Measurements from ENCODE around the gene ARHGAP11A. TPM values are rescaled to one million over a fixed set of nuclear protein-coding genes. Genes with fewer than 3 reads are reported as not detected.

Gene ARHGAP11A
- total and polyA plus RNA-seq, 2 of the 13 experiments (the other 11 are each of a cell fraction or from before 2014, with no cell fraction given): 5.1 to 46.3 TPM

GRCh38 chr15:32677238-32677750 lies 62.0 kb downstream of the ARHGAP11A start (continued):
- TF ChIP-seq PATZ1 (CRISPR knock-in tag; IDR thresholded peaks at IDR 0.05): peak; percentile 53
- TF ChIP-seq POLR2G (IDR thresholded peaks at IDR 0.05; ENCODE audit: low read depth, low read length): peak; percentile 54
- no peak for TF ChIP-seq FOXK2 (IDR thresholded peaks at IDR 0.05)
- TF ChIP-seq AFF4 (CRISPR knock-in tag; IDR thresholded peaks at IDR 0.05): no peak
- no peak for TF ChIP-seq PTBP1 (IDR thresholded peaks at IDR 0.05; ENCODE audit: low read depth, low read length, poor library complexity, severe bottlenecking)
- peak; percentile 50 for TF ChIP-seq MED1 (CRISPR knock-in tag; IDR thresholded peaks at IDR 0.05)
- TF ChIP-seq GMEB2 (CRISPR knock-in tag; IDR thresholded peaks at IDR 0.05; ENCODE audit: low read depth): no peak
- TF ChIP-seq ARID4A (CRISPR knock-in tag; IDR thresholded peaks at IDR 0.05; ENCODE audit: borderline replicate concordance): peak; percentile 35; the same call in 1 of the 2 replicates
- peak; percentile 48; the same call in 1 of the 2 replicates for TF ChIP-seq FOXK1 (CRISPR knock-in tag; IDR thresholded peaks at IDR 0.05; ENCODE audit: borderline replicate concordance, low read depth)
- peak; percentile 70; the same call in 1 of the 2 replicates for TF ChIP-seq SALL1 (CRISPR knock-in tag; IDR thresholded peaks at IDR 0.05)
- peak; percentile 48; the same call in 1 of the 2 replicates for TF ChIP-seq HBP1 (CRISPR knock-in tag; IDR thresholded peaks at IDR 0.05; ENCODE audit: low read depth)
- no peak for TF ChIP-seq BRF2 (CRISPR knock-in tag; IDR thresholded peaks at IDR 0.05)
- 0 out of 2 replicates have a peak, but pooled peaks have one; percentile 43 for TF ChIP-seq ZFP37 (CRISPR knock-in tag; IDR thresholded peaks at IDR 0.05; ENCODE audit: borderline replicate concordance)
- TF ChIP-seq REL (CRISPR knock-in tag; conservative IDR thresholded peaks at IDR 0.05): no peak

All from HepG2 (cell line).